GM12878 (cell line): ENCODE measurements around the gene IFT81.

Experiments used
- CBX3 ChIP-seq: fragments of 200-600 bp; sonication (generic); IDR thresholded peaks from 2 replicates; pipeline ENCODE4 v1.6.1; 2016; ENCODE audit warnings: low read depth, borderline replicate concordance
- CEBPB ChIP-seq, 2 experiments: fragments of 150-350 bp in 1 of 2; IDR thresholded peaks; 2 replicates each; pipeline ENCODE4 v1.6.1; 2012 to 2014; ENCODE audit warnings: low read depth in 2 of 2, low read length in 2 of 2, borderline replicate concordance in 1 of 2, inconsistent platforms in 1 of 2
- EP300 ChIP-seq, 2 experiments: fragments of 150-350 bp in 1 of 2; IDR thresholded peaks; 2 replicates each; pipeline ENCODE4 v1.6.1; 2011 to 2012; ENCODE audit warnings: low read depth in 2 of 2, low read length in 2 of 2, borderline replicate concordance in 1 of 2, improper control_type of control experiment in 1 of 2, inconsistent platforms in 1 of 2; ENCODE audit not compliant: control insufficient read depth in 1 of 2
- ESRRA ChIP-seq: IDR thresholded peaks from 2 replicates; pipeline ENCODE4 v1.6.1; 2012; ENCODE audit warnings: mild to moderate bottlenecking, low read length, improper control_type of control experiment
- EZH2 ChIP-seq: IDR thresholded peaks from 2 replicates; pipeline ENCODE4 v1.6.1; 2012; ENCODE audit warnings: low read depth, mild to moderate bottlenecking, control low read depth, inconsistent platforms, low read length, borderline replicate concordance; ENCODE audit not compliant: control insufficient read depth
- POLR2A ChIP-seq: IDR thresholded peaks from 2 replicates; pipeline ENCODE4 v1.6.1; 2011; ENCODE audit warnings: low read depth, mild to moderate bottlenecking, low read length
- RAD51 ChIP-seq: fragments of 450-650 bp; IDR thresholded peaks from 2 replicates; pipeline ENCODE4 v1.6.1; 2016; ENCODE audit warnings: moderate library complexity, mild to moderate bottlenecking, inconsistent platforms
- TAF1 ChIP-seq: IDR thresholded peaks from 2 replicates; pipeline ENCODE4 v1.6.1; 2011; ENCODE audit warnings: mild to moderate bottlenecking, low read depth, low read length, borderline replicate concordance
- TF ChIP-seq, protein P1 (sequence below), 3 experiments: IDR thresholded peaks in 2 of 3; conservative IDR thresholded peaks in 1 of 3; 2 replicates each; pipeline ENCODE4 v1.5.1; 2011; ENCODE audit warnings: low read depth in 3 of 3, low read length in 3 of 3, mild to moderate bottlenecking in 3 of 3, control low read depth in 2 of 3, moderate library complexity in 2 of 3, inconsistent platforms in 1 of 3, mixed read lengths in 1 of 3; ENCODE audit not compliant: control insufficient read depth in 2 of 3, insufficient read depth in 1 of 3; ENCODE audit errors: extremely low read depth in 1 of 3
- TF ChIP-seq, protein P2 (sequence below): IDR thresholded peaks from 2 replicates; pipeline ENCODE4 v1.6.1; 2012; ENCODE audit warnings: low read depth, low read length, improper control_type of control experiment
- TF ChIP-seq, protein P3 (sequence below): IDR thresholded peaks from 2 replicates; pipeline ENCODE4 v1.6.1; 2011; ENCODE audit warnings: low read depth, low read length, improper control_type of control experiment, borderline replicate concordance

DNA sequence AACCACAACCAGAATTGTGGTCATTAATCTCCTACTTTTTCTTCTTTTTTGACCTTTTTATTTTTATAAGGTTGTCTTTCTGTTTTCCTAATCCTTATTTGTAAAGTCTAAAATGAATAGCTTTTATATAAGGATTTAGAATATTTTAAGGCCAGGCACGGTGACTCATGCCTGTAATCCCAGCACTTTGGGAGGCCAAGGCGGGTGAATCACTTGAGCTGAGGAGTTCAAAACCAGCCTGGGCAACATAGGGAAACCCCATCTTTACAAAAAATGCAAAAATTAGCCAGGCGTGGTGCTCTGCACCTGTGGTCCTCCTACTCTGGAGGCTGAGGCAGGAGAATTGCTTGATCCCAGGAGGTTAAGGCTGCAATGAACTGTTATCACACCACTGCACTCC lies 55.1 kb downstream of the IFT81 start:
- TF ChIP-seq EP300 (IDR thresholded peaks at IDR 0.05; ENCODE audit: borderline replicate concordance in 1 of 2, control insufficient read depth in 1 of 2, low read depth in 2 of 2, low read length in 2 of 2) (no peak), ESRRA (no peak), CBX3 (no peak), POLR2A (no peak), EZH2 (no peak), RAD51 (no peak), CEBPB (IDR thresholded peaks at IDR 0.05; ENCODE audit: borderline replicate concordance in 1 of 2, low read depth in 2 of 2, low read length in 2 of 2) (no peak), TAF1 (no peak)
- TF ChIP-seq, protein P1, sequence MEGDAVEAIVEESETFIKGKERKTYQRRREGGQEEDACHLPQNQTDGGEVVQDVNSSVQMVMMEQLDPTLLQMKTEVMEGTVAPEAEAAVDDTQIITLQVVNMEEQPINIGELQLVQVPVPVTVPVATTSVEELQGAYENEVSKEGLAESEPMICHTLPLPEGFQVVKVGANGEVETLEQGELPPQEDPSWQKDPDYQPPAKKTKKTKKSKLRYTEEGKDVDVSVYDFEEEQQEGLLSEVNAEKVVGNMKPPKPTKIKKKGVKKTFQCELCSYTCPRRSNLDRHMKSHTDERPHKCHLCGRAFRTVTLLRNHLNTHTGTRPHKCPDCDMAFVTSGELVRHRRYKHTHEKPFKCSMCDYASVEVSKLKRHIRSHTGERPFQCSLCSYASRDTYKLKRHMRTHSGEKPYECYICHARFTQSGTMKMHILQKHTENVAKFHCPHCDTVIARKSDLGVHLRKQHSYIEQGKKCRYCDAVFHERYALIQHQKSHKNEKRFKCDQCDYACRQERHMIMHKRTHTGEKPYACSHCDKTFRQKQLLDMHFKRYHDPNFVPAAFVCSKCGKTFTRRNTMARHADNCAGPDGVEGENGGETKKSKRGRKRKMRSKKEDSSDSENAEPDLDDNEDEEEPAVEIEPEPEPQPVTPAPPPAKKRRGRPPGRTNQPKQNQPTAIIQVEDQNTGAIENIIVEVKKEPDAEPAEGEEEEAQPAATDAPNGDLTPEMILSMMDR (IDR thresholded peaks at IDR 0.05 in 2 of 3, conservative IDR thresholded peaks at IDR 0.05 in 1 of 3; ENCODE audit: control insufficient read depth in 2 of 3, extremely low read depth in 1 of 3, insufficient read depth in 1 of 3, low read depth in 3 of 3, low read length in 3 of 3): no peak
- TF ChIP-seq, protein P2, sequence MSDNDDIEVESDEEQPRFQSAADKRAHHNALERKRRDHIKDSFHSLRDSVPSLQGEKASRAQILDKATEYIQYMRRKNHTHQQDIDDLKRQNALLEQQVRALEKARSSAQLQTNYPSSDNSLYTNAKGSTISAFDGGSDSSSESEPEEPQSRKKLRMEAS: no peak
- TF ChIP-seq, protein P3, sequence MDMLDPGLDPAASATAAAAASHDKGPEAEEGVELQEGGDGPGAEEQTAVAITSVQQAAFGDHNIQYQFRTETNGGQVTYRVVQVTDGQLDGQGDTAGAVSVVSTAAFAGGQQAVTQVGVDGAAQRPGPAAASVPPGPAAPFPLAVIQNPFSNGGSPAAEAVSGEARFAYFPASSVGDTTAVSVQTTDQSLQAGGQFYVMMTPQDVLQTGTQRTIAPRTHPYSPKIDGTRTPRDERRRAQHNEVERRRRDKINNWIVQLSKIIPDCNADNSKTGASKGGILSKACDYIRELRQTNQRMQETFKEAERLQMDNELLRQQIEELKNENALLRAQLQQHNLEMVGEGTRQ: no peak
